GM12878 (cell line): ENCODE results near the gene SPINK8.
A peak's percentile ranks its signal among the peaks of the same experiment; 100 is the strongest.

Experiments used
- EZH2 ChIP-seq: IDR thresholded peaks from 2 replicates; pipeline ENCODE4 v1.6.1; 2012; ENCODE audit warnings: low read depth, mild to moderate bottlenecking, control low read depth, inconsistent platforms, low read length, borderline replicate concordance; ENCODE audit not compliant: control insufficient read depth
- KAT2A ChIP-seq: conservative IDR thresholded peaks from 2 replicates; pipeline ENCODE4 v1.6.1; 2011; ENCODE audit warnings: low read depth, low read length; ENCODE audit not compliant: control insufficient read depth
- MYC ChIP-seq: IDR thresholded peaks from 2 replicates; pipeline ENCODE4 v1.6.1; 2011; ENCODE audit warnings: mild to moderate bottlenecking, low read length, moderate library complexity, inconsistent platforms; ENCODE audit not compliant: insufficient read depth, insufficient replicate concordance, insufficient read length, severe bottlenecking
- NBN ChIP-seq: fragments of 450-650 bp; IDR thresholded peaks from 2 replicates; pipeline ENCODE4 v1.6.1; 2016
- POLR2A ChIP-seq: IDR thresholded peaks from 2 replicates; pipeline ENCODE4 v1.6.1; 2011; ENCODE audit warnings: low read depth, mild to moderate bottlenecking, low read length
- SP1 ChIP-seq: IDR thresholded peaks from one replicate; pipeline ENCODE4 v1.6.1; 2011; ENCODE audit warnings: low read depth, low read length
- TCF12 ChIP-seq: IDR thresholded peaks from 2 replicates; pipeline ENCODE4 v1.6.1; 2011; ENCODE audit warnings: low read depth, mild to moderate bottlenecking, low read length
- TCF7 ChIP-seq: IDR thresholded peaks from 2 replicates; pipeline ENCODE4 v1.6.1; 2014; ENCODE audit warnings: antibody characterized with exemption, borderline replicate concordance
- ZSCAN29 ChIP-seq: fragments of 450-650 bp; IDR thresholded peaks from 2 replicates; pipeline ENCODE4 v1.6.1; 2017; ENCODE audit warnings: mild to moderate bottlenecking, moderate library complexity
- TF ChIP-seq, protein P1 (sequence below), 3 experiments: IDR thresholded peaks in 2 of 3; conservative IDR thresholded peaks in 1 of 3; 2 replicates each; pipeline ENCODE4 v1.5.1; 2011; ENCODE audit warnings: low read depth in 3 of 3, low read length in 3 of 3, mild to moderate bottlenecking in 3 of 3, control low read depth in 2 of 3, moderate library complexity in 2 of 3, inconsistent platforms in 1 of 3, mixed read lengths in 1 of 3; ENCODE audit not compliant: control insufficient read depth in 2 of 3, insufficient read depth in 1 of 3; ENCODE audit errors: extremely low read depth in 1 of 3
- TF ChIP-seq, protein P2 (sequence below): IDR thresholded peaks from 2 replicates; pipeline ENCODE4 v1.6.1; 2012; ENCODE audit warnings: low read depth, low read length, improper control_type of control experiment
- TF ChIP-seq, protein P3 (sequence below): fragments of 450-650 bp; IDR thresholded peaks from 2 replicates; pipeline ENCODE4 v1.6.1; 2016; ENCODE audit warnings: mild to moderate bottlenecking
- TF ChIP-seq, protein P4 (sequence below): fragments of 450-650 bp; IDR thresholded peaks from 2 replicates; pipeline ENCODE4 v1.6.1; 2017; ENCODE audit warnings: antibody characterized with exemption, mild to moderate bottlenecking, moderate library complexity
- TF ChIP-seq, protein P5 (sequence below): IDR thresholded peaks from 2 replicates; pipeline ENCODE4 v1.6.1; 2011; ENCODE audit warnings: low read depth, low read length, improper control_type of control experiment, borderline replicate concordance

DNA sequence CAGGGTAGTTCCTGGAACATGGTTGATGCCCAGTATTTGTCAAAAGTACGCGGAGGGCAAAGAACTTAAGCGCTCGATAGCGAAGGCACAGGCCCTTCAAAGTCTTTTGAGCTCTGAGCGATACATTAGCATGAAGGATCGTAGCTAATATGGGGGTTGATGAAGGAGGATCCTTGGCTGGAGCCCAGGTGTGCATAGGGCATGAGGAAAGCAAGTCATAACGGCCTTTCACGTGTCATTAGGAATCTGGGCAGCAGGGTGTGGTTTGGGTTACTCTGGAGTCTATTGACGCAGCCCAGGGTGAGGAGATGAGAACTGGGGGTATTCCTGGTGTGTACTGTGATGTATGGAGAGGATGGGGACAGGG is 31.7 kb downstream of the SPINK8 start:
- TF ChIP-seq, protein P1, sequence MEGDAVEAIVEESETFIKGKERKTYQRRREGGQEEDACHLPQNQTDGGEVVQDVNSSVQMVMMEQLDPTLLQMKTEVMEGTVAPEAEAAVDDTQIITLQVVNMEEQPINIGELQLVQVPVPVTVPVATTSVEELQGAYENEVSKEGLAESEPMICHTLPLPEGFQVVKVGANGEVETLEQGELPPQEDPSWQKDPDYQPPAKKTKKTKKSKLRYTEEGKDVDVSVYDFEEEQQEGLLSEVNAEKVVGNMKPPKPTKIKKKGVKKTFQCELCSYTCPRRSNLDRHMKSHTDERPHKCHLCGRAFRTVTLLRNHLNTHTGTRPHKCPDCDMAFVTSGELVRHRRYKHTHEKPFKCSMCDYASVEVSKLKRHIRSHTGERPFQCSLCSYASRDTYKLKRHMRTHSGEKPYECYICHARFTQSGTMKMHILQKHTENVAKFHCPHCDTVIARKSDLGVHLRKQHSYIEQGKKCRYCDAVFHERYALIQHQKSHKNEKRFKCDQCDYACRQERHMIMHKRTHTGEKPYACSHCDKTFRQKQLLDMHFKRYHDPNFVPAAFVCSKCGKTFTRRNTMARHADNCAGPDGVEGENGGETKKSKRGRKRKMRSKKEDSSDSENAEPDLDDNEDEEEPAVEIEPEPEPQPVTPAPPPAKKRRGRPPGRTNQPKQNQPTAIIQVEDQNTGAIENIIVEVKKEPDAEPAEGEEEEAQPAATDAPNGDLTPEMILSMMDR (IDR thresholded peaks at IDR 0.05 in 2 of 3, conservative IDR thresholded peaks at IDR 0.05 in 1 of 3; ENCODE audit: control insufficient read depth in 2 of 3, extremely low read depth in 1 of 3, insufficient read depth in 1 of 3, low read depth in 3 of 3, low read length in 3 of 3), result no peak
- no peak for TF ChIP-seq EZH2
- TF ChIP-seq ZSCAN29, result no peak
- TF ChIP-seq, protein P2, sequence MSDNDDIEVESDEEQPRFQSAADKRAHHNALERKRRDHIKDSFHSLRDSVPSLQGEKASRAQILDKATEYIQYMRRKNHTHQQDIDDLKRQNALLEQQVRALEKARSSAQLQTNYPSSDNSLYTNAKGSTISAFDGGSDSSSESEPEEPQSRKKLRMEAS, result no peak
- TF ChIP-seq KAT2A, result no peak
- TF ChIP-seq, protein P3, sequence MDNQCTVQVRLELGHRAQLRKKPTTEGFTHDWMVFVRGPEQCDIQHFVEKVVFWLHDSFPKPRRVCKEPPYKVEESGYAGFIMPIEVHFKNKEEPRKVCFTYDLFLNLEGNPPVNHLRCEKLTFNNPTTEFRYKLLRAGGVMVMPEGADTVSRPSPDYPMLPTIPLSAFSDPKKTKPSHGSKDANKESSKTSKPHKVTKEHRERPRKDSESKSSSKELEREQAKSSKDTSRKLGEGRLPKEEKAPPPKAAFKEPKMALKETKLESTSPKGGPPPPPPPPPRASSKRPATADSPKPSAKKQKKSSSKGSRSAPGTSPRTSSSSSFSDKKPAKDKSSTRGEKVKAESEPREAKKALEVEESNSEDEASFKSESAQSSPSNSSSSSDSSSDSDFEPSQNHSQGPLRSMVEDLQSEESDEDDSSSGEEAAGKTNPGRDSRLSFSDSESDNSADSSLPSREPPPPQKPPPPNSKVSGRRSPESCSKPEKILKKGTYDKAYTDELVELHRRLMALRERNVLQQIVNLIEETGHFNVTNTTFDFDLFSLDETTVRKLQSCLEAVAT, result no peak
- TF ChIP-seq TCF7, result no peak
- TF ChIP-seq, protein P4, sequence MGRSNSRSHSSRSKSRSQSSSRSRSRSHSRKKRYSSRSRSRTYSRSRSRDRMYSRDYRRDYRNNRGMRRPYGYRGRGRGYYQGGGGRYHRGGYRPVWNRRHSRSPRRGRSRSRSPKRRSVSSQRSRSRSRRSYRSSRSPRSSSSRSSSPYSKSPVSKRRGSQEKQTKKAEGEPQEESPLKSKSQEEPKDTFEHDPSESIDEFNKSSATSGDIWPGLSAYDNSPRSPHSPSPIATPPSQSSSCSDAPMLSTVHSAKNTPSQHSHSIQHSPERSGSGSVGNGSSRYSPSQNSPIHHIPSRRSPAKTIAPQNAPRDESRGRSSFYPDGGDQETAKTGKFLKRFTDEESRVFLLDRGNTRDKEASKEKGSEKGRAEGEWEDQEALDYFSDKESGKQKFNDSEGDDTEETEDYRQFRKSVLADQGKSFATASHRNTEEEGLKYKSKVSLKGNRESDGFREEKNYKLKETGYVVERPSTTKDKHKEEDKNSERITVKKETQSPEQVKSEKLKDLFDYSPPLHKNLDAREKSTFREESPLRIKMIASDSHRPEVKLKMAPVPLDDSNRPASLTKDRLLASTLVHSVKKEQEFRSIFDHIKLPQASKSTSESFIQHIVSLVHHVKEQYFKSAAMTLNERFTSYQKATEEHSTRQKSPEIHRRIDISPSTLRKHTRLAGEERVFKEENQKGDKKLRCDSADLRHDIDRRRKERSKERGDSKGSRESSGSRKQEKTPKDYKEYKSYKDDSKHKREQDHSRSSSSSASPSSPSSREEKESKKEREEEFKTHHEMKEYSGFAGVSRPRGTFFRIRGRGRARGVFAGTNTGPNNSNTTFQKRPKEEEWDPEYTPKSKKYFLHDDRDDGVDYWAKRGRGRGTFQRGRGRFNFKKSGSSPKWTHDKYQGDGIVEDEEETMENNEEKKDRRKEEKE, result no peak
- TF ChIP-seq, protein P5, sequence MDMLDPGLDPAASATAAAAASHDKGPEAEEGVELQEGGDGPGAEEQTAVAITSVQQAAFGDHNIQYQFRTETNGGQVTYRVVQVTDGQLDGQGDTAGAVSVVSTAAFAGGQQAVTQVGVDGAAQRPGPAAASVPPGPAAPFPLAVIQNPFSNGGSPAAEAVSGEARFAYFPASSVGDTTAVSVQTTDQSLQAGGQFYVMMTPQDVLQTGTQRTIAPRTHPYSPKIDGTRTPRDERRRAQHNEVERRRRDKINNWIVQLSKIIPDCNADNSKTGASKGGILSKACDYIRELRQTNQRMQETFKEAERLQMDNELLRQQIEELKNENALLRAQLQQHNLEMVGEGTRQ, result no peak
- TF ChIP-seq TCF12, result 0 out of 2 replicates have a peak, but pooled peaks have one; percentile 17
- TF ChIP-seq NBN, result no peak
- TF ChIP-seq MYC, result no peak
- TF ChIP-seq SP1, result no peak
- TF ChIP-seq POLR2A, result no peak
